Measurements from ENCODE around the gene SMARCA2. TPM values are rescaled to one million over a fixed set of nuclear protein-coding genes. Genes with fewer than 3 reads are reported as not detected.

The SMARCA2 gene
- total RNA-seq, 1 experiment from 2014 or later: 77.6 TPM

DNA sequence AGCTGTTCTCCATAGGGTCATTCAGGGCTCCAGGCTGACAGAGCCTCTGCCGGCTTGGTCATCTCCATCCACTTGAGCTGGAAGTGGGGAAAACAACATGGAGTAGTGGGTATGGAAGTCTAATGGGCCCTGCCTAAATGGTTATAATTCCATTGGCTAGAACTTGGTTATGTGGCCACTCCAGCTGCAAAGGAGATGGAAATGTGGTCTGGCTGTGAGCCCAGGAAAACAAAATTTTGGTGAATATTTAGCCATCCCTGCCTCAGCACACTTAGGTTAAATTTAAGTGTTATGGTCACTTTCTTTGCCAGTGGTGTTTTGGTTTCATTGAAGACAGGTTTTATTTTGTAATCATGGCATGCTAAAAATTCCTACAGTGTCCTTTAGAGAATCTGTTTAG, 112.3 kb downstream of the SMARCA2 start:
- no peak overlapping the region for H3K4me3 Mint-ChIP-seq (ENCODE audit: unreplicated experiment)
- intact Hi-C loops (cut with micrococcal nuclease): no loop called here
- peaks cover 24% of the 10 kb centered on the region for H3K36me3 Mint-ChIP-seq (ENCODE audit: insufficient read depth, unreplicated experiment)
- peaks cover 15% of the 10 kb centered on the region for H3K4me1 Mint-ChIP-seq (ENCODE audit: insufficient read depth, unreplicated experiment)
- H3K9me3 Mint-ChIP-seq (ENCODE audit: unreplicated experiment): no peaks in the 10 kb centered on the region
- no peaks in the 10 kb centered on the region for H3K27me3 Mint-ChIP-seq (ENCODE audit: insufficient read depth, unreplicated experiment)
- no peak overlapping the region for H3K27ac Mint-ChIP-seq (ENCODE audit: low read depth, unreplicated experiment)
- BruUV-seq (replicated peaks): no TSS peak
- POLR2A ChIA-PET: interaction anchor here (0.7 kb wide), 1 partner anchor 11 kb away, joined by 5 read pairs; no protein-coding TSS in a partner anchor
- DNase-seq (ENCODE audit: unreplicated experiment): peak; percentile 18
- TF ChIP-seq, protein P1, sequence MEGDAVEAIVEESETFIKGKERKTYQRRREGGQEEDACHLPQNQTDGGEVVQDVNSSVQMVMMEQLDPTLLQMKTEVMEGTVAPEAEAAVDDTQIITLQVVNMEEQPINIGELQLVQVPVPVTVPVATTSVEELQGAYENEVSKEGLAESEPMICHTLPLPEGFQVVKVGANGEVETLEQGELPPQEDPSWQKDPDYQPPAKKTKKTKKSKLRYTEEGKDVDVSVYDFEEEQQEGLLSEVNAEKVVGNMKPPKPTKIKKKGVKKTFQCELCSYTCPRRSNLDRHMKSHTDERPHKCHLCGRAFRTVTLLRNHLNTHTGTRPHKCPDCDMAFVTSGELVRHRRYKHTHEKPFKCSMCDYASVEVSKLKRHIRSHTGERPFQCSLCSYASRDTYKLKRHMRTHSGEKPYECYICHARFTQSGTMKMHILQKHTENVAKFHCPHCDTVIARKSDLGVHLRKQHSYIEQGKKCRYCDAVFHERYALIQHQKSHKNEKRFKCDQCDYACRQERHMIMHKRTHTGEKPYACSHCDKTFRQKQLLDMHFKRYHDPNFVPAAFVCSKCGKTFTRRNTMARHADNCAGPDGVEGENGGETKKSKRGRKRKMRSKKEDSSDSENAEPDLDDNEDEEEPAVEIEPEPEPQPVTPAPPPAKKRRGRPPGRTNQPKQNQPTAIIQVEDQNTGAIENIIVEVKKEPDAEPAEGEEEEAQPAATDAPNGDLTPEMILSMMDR (IDR thresholded peaks at IDR 0.05; ENCODE audit: unreplicated experiment): no peak
- CTCF ChIA-PET: interaction anchor here (0.6 to 2.1 kb wide), 4 partner anchors 12 to 108 kb away, joined by 3 to 10 read pairs (median 4); no protein-coding TSS in a partner anchor

DNA sequence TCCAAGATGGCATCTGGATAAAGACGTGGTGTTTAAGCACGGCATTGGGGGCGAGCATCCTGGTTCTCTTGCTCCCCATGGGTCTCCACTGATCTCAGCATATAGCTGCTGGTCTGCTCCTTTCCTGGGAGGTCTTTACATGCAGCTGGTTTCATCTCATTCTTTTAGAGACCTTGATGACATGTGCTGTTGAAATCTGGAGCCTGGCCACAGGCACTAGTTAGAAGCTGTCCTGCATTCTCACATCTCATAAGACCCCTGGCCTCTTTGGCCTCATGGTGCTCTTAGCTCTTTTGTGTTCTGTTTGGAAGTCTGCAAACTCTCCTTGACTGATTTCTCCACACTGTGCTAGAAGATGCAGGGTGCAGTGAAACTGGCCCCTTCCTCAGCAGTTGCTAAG, 113.0 kb downstream of the SMARCA2 start:
- H3K36me3 Mint-ChIP-seq (ENCODE audit: insufficient read depth, unreplicated experiment): peaks cover 24% of the 10 kb centered on the region
- peak overlapping the region; percentile 39 for H3K27ac Mint-ChIP-seq (ENCODE audit: low read depth, unreplicated experiment)
- DNase-seq (ENCODE audit: unreplicated experiment): no peak
- no peaks in the 10 kb centered on the region for H3K9me3 Mint-ChIP-seq (ENCODE audit: unreplicated experiment)
- H3K4me1 Mint-ChIP-seq (ENCODE audit: insufficient read depth, unreplicated experiment): peaks cover 15% of the 10 kb centered on the region
- CTCF ChIA-PET: interaction anchor here (0.6 to 2.1 kb wide), 3 partner anchors 10 to 17 kb away, joined by 4 to 10 read pairs (median 5); no protein-coding TSS in a partner anchor
- no TSS peak for BruUV-seq (replicated peaks)
- no peak overlapping the region for H3K4me3 Mint-ChIP-seq (ENCODE audit: unreplicated experiment)
- TF ChIP-seq, protein P1 (IDR thresholded peaks at IDR 0.05; ENCODE audit: unreplicated experiment): no peak
- POLR2A ChIA-PET: interaction anchor here (0.6 kb wide), 1 partner anchor 125 kb away, joined by 3 read pairs; no protein-coding TSS in a partner anchor
- H3K27me3 Mint-ChIP-seq (ENCODE audit: insufficient read depth, unreplicated experiment): no peaks in the 10 kb centered on the region
- intact Hi-C loops (cut with micrococcal nuclease): no loop called here

DNA sequence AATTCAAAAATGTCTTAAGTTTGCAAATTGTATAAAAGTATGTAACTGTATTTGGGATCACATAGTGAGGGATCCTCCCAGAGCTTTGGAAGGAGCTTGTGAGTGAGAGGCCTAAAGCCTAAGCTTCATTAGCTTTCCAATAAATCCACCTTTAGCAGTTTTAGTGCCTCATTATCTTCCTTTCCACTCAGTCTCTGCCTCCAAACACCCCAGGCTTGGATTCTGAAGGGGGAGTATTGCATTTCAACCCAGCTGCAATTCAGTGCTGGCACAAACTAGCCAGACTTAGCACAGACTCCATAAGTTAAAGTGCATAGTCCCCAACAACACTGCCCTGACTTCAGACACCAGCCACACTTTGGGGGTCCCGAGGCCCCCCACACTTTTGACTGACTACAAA, 113.5 kb downstream of the SMARCA2 start:
- ChIA-PET POLR2A (interaction anchor here (0.6 kb wide), 1 partner anchor 124 kb away, joined by 3 read pairs; no protein-coding TSS in a partner anchor), CTCF (interaction anchor here (0.6 to 2.1 kb wide), 3 partner anchors 9 to 17 kb away, joined by 4 to 10 read pairs (median 5); no protein-coding TSS in a partner anchor)
- Mint-ChIP-seq H3K4me1 (ENCODE audit: insufficient read depth, unreplicated experiment) (peaks cover 15% of the 10 kb centered on the region), H3K27ac (ENCODE audit: low read depth, unreplicated experiment) (no peak overlapping the region), H3K4me3 (ENCODE audit: unreplicated experiment) (no peak overlapping the region), H3K27me3 (ENCODE audit: insufficient read depth, unreplicated experiment) (no peaks in the 10 kb centered on the region), H3K9me3 (ENCODE audit: unreplicated experiment) (no peaks in the 10 kb centered on the region), H3K36me3 (ENCODE audit: insufficient read depth, unreplicated experiment) (peaks cover 20% of the 10 kb centered on the region)
- intact Hi-C loops (cut with micrococcal nuclease): no loop called here
- BruUV-seq (replicated peaks): no TSS peak
- TF ChIP-seq, protein P1 (IDR thresholded peaks at IDR 0.05; ENCODE audit: unreplicated experiment): no peak
- DNase-seq (ENCODE audit: unreplicated experiment): no peak

DNA sequence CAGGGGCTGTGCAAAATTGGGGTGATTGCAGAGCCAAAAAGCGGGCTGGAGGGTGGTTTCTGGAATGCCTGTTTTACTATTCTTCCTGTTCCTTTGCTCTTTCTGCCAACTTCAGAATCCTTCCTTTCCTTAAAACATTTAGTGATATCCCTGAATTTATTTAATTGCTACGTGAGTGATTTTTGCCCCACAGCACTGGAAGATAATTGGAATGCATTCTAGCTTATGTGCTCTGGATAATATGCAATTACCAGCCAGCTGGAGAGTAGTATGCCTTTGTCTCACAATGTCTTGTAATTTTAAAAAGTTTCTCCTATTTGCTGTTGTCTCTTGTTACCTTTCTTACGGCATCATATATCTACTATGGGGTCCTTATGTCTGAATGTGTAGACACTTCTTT, 115.8 kb downstream of the SMARCA2 start:
- Mint-ChIP-seq H3K27me3 (ENCODE audit: insufficient read depth, unreplicated experiment) (no peaks in the 10 kb centered on the region), H3K4me3 (ENCODE audit: unreplicated experiment) (no peak overlapping the region), H3K36me3 (ENCODE audit: insufficient read depth, unreplicated experiment) (peaks cover 12% of the 10 kb centered on the region), H3K4me1 (ENCODE audit: insufficient read depth, unreplicated experiment) (peaks cover 15% of the 10 kb centered on the region), H3K9me3 (ENCODE audit: unreplicated experiment) (no peaks in the 10 kb centered on the region), H3K27ac (ENCODE audit: low read depth, unreplicated experiment) (no peak overlapping the region)
- TF ChIP-seq, protein P1 (IDR thresholded peaks at IDR 0.05; ENCODE audit: unreplicated experiment): no peak
- no TSS peak for BruUV-seq (replicated peaks)
- DNase-seq (ENCODE audit: unreplicated experiment): no peak
- ChIA-PET POLR2A (interaction anchor here (1.2 to 1.7 kb wide), 2 partner anchors 9 to 28 kb away, joined by 3 to 4 read pairs; no protein-coding TSS in a partner anchor), CTCF (interaction anchor here (1.3 to 4.0 kb wide), 4 partner anchors 9 to 598 kb away, joined by 7 to 25 read pairs (median 13); no protein-coding TSS in a partner anchor)
- intact Hi-C loops (cut with micrococcal nuclease): loop anchor here (5.0 kb wide), 1 partner anchor 706 kb away; no protein-coding TSS in a partner anchor

Measured in MCF 10A (cell line).